Activated naive CD4-positive, alpha-beta T cell treated with anti-CD3 and anti-CD28 coated beads, Interleukin-2, amount 50 U/mL, for 16 hours (primary cell): Measurements from ENCODE around the gene IL2RA.

Source experiments
- DNase-seq: peaks from one replicate; pipeline ENCODE4 v3.0.0-alpha.2; 2020

The IL2RA gene

GRCh38 chr10:6037422-6037821 lies 24.7 kb downstream of the IL2RA start:
- DNase-seq, result no peak

DNA sequence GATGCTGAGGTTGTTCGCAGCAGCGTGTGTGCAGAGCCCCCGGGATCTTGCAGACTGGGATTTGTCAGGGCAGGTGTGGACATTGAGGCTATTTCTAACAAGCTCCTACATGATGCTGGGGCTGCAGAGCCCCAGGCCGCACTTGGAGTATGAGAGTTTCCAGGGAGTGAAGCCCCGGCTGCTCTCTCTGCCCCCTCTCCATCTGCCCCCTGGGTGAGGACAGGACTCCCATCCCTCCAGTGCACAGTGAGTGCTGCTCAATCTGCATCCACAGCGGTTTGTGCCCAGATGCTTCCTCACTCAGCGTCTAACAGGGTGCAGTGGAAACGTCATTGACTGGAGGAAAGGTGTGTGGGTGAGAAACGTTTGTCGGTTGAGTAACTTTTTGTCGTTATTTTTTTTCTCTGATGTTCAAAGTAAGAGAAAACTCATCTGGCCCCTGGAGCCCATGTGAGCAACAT lies 25.3 kb downstream of the IL2RA start:
- no peak for DNase-seq

DNA sequence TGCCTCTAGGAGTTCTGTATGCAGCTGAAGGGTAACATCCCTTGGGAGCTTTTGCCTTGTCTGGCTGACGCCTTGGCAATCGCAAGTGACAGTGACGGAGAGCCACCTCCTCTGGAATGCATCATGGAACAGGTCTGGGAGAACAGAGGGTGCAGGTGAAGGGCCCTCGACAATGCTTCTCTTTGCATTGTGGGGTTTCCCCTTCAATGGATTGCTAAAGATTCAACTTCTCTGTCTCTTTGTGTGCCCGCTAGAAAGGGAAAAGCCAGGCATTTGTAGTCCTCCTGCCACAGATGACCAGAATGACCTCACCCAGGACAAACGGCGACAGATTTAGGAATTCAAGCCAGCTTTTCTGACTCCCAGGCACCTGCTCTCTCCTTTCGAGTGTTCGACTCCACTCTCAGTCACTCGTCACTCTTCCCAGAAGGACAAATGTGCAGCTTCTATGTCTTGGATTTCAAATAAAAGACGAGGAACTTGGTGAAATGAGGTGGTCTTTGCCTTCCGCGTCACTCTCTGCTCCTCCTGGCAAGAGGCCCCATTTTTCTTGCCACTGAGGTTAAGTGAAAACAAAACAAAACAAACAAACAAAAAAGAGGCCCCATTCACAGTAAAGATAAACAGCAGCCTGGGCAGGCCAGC lies 26.1 kb downstream of the IL2RA start:
- no peak for DNase-seq

GRCh38 chr10:6035101-6035834 lies 26.9 kb downstream of the IL2RA start:
- no peak for DNase-seq

- no peak for DNase-seq
Measured at GRCh38 chr10:6034371-6034770, 27.8 kb downstream of the IL2RA start.

GRCh38 chr10:6033954-6034353 lies 28.2 kb downstream of the IL2RA start:
- no peak for DNase-seq

DNA sequence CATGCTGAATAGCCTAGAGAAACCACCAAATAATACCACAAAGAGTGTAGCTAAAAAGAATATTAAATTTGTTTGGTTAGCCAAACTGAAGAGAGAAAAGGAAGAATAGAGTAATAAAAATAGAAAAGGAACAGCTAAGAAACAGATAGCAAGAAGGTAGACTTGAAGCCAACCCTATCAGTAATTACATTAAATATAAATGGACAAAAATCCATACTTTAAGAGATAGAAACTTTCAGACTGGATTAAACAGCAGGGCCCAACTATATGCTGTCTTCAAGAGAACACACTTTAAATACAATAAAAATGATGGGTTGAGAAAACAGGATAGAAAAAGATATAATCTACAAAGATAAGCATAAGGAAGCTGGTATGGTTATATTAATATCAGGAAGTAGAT lies 31.2 kb downstream of the IL2RA start:
- DNase-seq, result no peak

DNA sequence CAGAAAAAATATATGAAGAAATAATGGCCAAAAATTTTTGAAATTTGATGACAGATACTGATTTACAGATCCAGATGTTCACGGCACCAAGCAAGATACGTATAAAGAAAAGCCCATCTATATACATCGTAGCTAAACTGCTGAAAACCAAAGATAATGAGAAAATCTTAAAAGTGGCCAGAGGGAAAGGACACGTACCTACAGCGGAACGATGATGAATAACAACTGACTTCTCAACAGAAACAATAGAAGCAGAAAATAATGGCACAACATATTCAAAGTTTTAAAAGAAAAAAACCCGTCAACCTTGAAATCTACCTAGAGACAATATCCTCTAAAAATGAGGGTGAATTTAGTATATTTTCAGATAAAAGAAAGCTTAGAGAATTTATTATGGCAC lies 31.9 kb downstream of the IL2RA start:
- DNase-seq, result no peak

DNA sequence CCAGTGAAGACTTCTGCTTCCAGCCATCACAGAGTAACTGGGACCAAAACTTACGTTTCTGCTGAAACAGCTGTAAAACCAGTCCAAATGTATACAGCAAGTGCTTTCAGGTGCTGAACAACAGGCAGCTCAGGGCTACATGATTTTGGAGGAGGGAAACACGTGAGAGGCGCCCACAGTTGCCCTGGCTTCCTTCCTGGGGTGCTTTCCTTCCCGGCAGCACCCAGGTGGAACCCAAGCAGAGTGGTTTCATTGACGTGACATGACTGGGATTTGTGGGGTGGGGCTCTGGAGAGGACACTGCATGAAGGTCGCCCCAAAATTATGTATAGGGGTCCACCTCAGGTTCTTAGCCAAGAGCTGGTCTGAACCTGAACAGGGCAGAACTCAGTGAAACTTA lies 34.2 kb downstream of the IL2RA start:
- DNase-seq, result no peak

GRCh38 chr10:6025683-6026255 lies 36.4 kb downstream of the IL2RA start:
- no peak for DNase-seq

DNA sequence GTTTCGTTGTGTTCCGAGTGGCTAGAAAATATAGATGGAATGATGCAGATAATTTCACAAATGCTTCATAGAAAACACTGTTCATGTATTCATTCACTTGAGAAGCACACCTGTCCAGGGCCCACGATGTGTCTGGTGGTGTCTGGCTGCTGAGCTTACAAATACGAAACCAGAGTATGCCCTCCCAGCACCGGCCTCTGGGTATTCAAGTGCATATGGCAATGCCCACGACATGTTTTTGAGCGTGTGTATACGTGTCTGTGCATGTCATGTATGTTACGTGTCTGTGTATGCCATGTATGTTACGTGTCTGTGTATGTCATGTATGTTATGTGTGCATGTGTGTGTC lies 37.9 kb downstream of the IL2RA start:
- DNase-seq, result no peak

GRCh38 chr10:6023661-6024333 lies 38.4 kb downstream of the IL2RA start:
- DNase-seq, result no peak

GRCh38 chr10:6022660-6023059 lies 39.5 kb downstream of the IL2RA start:
- DNase-seq, result no peak

GRCh38 chr10:6020826-6021225 lies 41.3 kb downstream of the IL2RA start:
- DNase-seq, result no peak

DNA sequence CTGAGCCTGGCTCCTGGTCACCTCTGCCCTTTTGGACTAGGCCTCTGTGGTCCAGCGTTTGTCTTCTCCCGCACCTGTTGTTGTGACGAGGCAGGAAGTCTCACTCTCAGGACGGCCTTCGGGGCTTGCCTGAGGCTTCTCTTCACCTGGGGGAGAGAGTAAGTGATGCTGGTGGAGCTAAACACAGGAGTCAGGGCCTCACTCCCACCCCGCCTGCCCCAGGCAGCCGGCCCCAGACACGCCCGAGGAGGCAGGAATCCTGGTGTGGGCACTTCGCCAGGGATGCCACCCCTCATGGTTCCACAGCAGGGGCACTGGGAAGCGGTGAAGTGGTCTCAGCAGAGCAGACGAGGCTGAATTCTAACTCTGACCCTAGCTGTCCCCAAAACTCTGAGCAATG lies 42.4 kb downstream of the IL2RA start:
- no peak for DNase-seq

- no peak for DNase-seq
Measured at GRCh38 chr10:6019010-6019782, 43.0 kb downstream of the IL2RA start.

DNA sequence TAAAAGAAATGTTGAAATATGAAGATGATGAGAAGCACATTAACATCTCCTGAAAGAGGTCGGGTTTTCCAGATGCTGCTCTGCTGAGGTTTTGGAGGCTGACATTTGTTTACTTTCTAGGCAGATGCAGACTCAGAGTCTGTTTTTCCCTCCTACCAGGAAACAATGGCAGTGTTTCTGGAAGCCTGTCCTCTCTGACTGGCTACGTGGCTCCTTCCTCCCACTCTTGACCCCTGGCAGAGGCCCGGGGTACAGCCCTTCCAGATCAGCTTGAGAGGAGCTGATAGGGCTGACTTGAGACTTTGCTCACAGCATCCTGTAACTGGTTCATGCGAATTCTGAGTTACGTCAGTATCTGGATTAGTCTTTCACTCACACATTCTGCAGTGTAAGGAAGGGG lies 43.7 kb downstream of the IL2RA start:
- DNase-seq, result no peak

DNA sequence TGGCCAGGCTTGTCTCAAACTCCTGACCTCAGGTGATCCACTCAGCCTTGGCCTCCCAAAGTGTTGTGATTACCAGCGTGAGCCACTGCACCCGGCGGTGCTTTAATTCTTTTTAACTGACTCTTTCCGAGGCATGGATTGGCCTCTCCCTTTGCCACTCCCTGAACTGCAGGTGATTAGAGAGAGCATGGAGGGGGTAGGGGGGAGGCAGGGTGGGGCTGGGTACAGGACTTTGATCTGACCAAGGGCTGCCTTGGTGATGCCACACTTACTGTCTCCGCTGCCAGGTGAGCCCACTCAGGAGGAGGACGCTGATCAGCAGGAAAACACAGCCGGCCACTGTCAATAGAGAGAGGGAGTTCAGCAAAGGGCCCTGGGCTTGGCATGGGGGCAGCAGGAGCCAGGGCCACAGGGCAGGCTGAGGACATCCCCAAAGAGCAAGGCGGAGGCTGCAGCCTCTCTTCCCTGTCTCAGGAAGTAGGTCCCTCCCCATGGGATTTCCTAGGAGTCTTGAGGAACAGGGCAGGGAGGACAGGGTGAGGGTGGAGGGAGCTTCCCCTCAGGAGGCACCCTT lies 44.3 kb downstream of the IL2RA start:
- no peak for DNase-seq

DNA sequence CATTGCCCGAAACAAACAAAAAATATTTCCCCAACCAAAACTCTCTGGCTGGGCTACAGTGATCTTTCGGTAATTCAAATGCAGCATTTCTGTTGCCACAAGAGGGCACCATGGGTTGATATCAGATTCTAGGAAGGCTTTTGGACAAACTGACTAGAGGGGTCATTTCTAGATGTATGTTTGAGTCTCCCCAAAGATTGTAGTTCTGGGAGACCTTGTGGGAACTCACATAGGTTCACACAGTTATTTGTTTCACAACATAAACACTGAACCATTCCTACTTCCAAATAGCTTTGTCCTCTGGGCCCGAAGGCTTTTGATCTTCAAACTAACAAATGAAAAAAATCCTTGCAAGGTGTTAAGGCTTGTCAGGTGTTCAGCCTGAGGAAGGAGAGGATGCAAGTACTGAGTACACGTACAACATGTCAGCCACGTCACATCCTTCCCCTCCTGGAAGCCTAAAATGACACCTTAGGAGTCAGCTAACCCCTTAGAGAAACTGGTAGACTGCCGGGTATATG lies 47.9 kb downstream of the IL2RA start:
- peak; percentile 54 for DNase-seq

- no peak for DNase-seq
Measured at GRCh38 chr10:6013413-6014192, 48.6 kb downstream of the IL2RA start.

DNA sequence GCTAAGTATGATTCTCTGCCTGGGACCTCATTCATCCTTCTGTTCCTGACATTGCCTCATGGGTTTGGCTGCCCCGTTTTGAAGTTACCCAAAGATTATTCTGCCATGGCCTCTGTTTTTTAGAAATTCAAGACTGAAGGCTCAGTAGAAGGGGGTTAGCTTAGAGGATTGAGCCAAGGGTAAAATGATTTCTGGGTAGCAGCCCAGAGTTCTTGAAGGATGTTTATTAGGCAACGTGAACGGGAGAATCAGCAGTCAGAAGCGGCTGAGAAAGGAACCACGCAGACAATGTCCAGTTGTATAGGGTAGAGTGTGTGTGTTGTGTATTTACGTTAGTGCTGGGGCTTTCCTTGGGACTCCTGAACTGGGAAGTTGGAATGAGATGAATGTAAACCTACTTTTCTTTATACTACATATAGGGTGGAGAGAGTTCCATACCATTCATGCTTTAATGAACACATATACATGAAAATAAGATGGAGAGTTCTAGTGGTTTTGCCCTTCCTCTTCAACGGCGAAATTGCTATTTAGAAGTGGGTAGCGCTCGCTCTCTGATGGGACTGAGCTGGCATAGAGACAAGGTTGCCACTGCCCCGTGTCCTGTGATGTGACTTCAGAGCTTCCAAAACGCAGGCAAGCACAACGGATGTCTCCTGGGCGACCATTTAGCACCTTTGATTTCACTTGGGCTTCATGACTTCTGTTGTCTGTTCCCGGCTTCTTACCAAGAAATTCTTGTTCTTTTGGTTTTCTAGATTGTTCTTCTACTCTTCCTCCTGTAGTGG lies 49.9 kb downstream of the IL2RA start:
- DNase-seq, result no peak
